Endodermal cell (in vitro differentiated cells): ENCODE data around the gene TRPM4. TPM values are rescaled to one million over a fixed set of nuclear protein-coding genes. Genes with fewer than 3 reads are reported as not detected.

Source experiments
- DNase-seq: peaks from one replicate; pipeline ENCODE4 v3.0.0-alpha.2; 2017
- H3K27ac ChIP-seq: 2 replicates; pipeline ENCODE4 v1.5.1; 2013; ENCODE audit warnings: mild to moderate bottlenecking, low read depth, low read length, moderate library complexity
- H3K27me3 ChIP-seq: 2 replicates; pipeline ENCODE4 v1.6.1; 2013; ENCODE audit warnings: mild to moderate bottlenecking, low read length, moderate library complexity; ENCODE audit not compliant: insufficient read depth, control insufficient read depth, poor library complexity, severe bottlenecking
- H3K36me3 ChIP-seq: 2 replicates; pipeline ENCODE4 v1.7.0; 2013; ENCODE audit warnings: mild to moderate bottlenecking, low read length, moderate library complexity; ENCODE audit not compliant: control insufficient read depth, insufficient read depth
- H3K4me1 ChIP-seq: one replicate; pipeline ENCODE4 v1.7.0; 2013; ENCODE audit warnings: low read length; ENCODE audit not compliant: control insufficient read depth, insufficient read depth
- H3K4me3 ChIP-seq: 2 replicates; pipeline ENCODE4 v1.5.1; 2013; ENCODE audit warnings: mild to moderate bottlenecking, low read length, moderate library complexity
- H3K9ac ChIP-seq: 2 replicates; pipeline ENCODE4 v1.6.1; 2013; ENCODE audit warnings: mild to moderate bottlenecking, low read length, moderate library complexity; ENCODE audit not compliant: poor library complexity, severe bottlenecking; ENCODE audit errors: extremely low read depth
- H3K9me3 ChIP-seq: 2 replicates; pipeline ENCODE4 v1.6.1; 2013; ENCODE audit warnings: mild to moderate bottlenecking, low read length, moderate library complexity; ENCODE audit not compliant: control insufficient read depth
- H3K27ac Mint-ChIP-seq: 2 replicates; pipeline ENCODE4 v1.8.0; 2020; ENCODE audit warnings: mixed read lengths
- H3K27me3 Mint-ChIP-seq: 2 replicates; pipeline ENCODE4 v1.8.0; 2021; ENCODE audit warnings: mild to moderate bottlenecking, mixed read lengths; ENCODE audit not compliant: insufficient read depth
- H3K36me3 Mint-ChIP-seq: 2 replicates; pipeline ENCODE4 v1.8.0; 2020; ENCODE audit warnings: low read depth, mixed read lengths
- H3K4me1 Mint-ChIP-seq: 2 replicates; pipeline ENCODE4 v1.8.0; 2020; ENCODE audit warnings: mixed read lengths
- H3K4me3 Mint-ChIP-seq: 2 replicates; pipeline ENCODE4 v1.8.0; 2020; ENCODE audit warnings: mild to moderate bottlenecking, moderate library complexity, mixed read lengths
- H3K9me3 Mint-ChIP-seq: 2 replicates; pipeline ENCODE4 v1.8.0; 2020; ENCODE audit warnings: mild to moderate bottlenecking, mixed read lengths
- WGBS, 2 experiments: methylation state at CpG; one replicate each; pipeline versions ENCODE4 v1.1.5 to v1.1.7; 2013; ENCODE audit warnings: missing lambda C conversion rate in 2 of 2, mixed read lengths in 1 of 2; ENCODE audit not compliant: insufficient coverage in 1 of 2, insufficient read length in 1 of 2; 5-methylcytosine and 5-hydroxymethylcytosine counted together
- total RNA-seq, 2 donors: library from RNA; stranded (reverse); fragmentation: NEBNext Ultra II Directional in 1 of 2; extraction: Animal tissue kit (Norgen Biotek cat#: 25700) in 1 of 2; gene quantifications; 2 replicates in 1 of 2; 3 replicates in 1 of 2; pipeline ENCODE4 v1.2.1, GENCODE V29; 2021
- TF ChIP-seq, protein P1 (sequence below): fragments of 200-600 bp; sonication (generic); conservative IDR thresholded peaks from 2 replicates; pipeline ENCODE4 v1.5.0; 2021; ENCODE audit warnings: antibody characterized with exemption, mild to moderate bottlenecking

Gene TRPM4
- total RNA-seq, 2 donors from 2014 or later = 22.0 to 33.3 TPM

GRCh38 chr19:49150106-49150943, 7.3 kb upstream of the TRPM4 start:
- DNase-seq = peak; percentile 93
- Histone ChIP-seq H3K27ac (peak overlapping the region; percentile 94), H3K9me3 (no peaks in the 10 kb centered on the region), H3K4me1 (peaks cover 6% of the 10 kb centered on the region), H3K4me3 (peak overlapping the region; percentile 94), H3K9ac (peak overlapping the region; percentile 57), H3K27me3 (peaks cover 14% of the 10 kb centered on the region), H3K36me3 (no peaks in the 10 kb centered on the region)
- peak overlapping the region; percentile 75 for H3K4me3 Mint-ChIP-seq
- peak overlapping the region; percentile 89 for H3K27ac Mint-ChIP-seq
- peaks cover 44% of the 10 kb centered on the region for H3K27me3 Mint-ChIP-seq
- H3K36me3 Mint-ChIP-seq = no peaks in the 10 kb centered on the region
- 0% methylated on average over 20 to 73 of the region's 75 CpGs for WGBS, 2 experiments
- peaks cover 12% of the 10 kb centered on the region for H3K4me1 Mint-ChIP-seq
- TF ChIP-seq, protein P1, sequence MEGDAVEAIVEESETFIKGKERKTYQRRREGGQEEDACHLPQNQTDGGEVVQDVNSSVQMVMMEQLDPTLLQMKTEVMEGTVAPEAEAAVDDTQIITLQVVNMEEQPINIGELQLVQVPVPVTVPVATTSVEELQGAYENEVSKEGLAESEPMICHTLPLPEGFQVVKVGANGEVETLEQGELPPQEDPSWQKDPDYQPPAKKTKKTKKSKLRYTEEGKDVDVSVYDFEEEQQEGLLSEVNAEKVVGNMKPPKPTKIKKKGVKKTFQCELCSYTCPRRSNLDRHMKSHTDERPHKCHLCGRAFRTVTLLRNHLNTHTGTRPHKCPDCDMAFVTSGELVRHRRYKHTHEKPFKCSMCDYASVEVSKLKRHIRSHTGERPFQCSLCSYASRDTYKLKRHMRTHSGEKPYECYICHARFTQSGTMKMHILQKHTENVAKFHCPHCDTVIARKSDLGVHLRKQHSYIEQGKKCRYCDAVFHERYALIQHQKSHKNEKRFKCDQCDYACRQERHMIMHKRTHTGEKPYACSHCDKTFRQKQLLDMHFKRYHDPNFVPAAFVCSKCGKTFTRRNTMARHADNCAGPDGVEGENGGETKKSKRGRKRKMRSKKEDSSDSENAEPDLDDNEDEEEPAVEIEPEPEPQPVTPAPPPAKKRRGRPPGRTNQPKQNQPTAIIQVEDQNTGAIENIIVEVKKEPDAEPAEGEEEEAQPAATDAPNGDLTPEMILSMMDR = no peak
- H3K9me3 Mint-ChIP-seq = peaks cover 4% of the 10 kb centered on the region

DNA sequence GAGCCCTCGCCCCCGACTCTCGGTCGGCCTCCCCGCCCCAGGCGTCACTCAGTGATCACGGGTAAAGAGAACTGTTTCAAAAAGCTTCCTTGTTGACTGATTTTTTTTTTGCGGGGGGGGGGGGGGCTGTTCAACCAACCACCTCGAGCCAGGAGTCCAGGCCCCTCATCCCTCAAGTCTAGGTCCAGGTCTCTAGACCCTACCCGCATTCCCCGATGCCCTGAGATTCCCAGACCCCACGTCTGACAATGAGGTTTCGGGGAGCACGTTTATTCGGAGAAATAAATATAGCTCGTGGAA, 6.7 kb upstream of the TRPM4 start:
- peak overlapping the region; percentile 75 for H3K4me3 Mint-ChIP-seq
- peak overlapping the region; percentile 94 for H3K4me3 ChIP-seq
- no peak overlapping the region for H3K27ac ChIP-seq
- no peaks in the 10 kb centered on the region for H3K9me3 ChIP-seq
- H3K36me3 ChIP-seq = no peaks in the 10 kb centered on the region
- H3K27me3 Mint-ChIP-seq = peaks cover 50% of the 10 kb centered on the region
- peaks cover 4% of the 10 kb centered on the region for H3K9me3 Mint-ChIP-seq
- no peaks in the 10 kb centered on the region for H3K36me3 Mint-ChIP-seq
- TF ChIP-seq, protein P1 = no peak
- peaks cover 6% of the 10 kb centered on the region for H3K4me1 ChIP-seq
- peaks cover 14% of the 10 kb centered on the region for H3K27me3 ChIP-seq
- H3K9ac ChIP-seq = no peak overlapping the region
- peaks cover 15% of the 10 kb centered on the region for H3K4me1 Mint-ChIP-seq
- 16 to 57% methylated on average over 4 to 15 of the region's 16 CpGs for WGBS, 2 experiments
- H3K27ac Mint-ChIP-seq = no peak overlapping the region
- no peak for DNase-seq

DNA sequence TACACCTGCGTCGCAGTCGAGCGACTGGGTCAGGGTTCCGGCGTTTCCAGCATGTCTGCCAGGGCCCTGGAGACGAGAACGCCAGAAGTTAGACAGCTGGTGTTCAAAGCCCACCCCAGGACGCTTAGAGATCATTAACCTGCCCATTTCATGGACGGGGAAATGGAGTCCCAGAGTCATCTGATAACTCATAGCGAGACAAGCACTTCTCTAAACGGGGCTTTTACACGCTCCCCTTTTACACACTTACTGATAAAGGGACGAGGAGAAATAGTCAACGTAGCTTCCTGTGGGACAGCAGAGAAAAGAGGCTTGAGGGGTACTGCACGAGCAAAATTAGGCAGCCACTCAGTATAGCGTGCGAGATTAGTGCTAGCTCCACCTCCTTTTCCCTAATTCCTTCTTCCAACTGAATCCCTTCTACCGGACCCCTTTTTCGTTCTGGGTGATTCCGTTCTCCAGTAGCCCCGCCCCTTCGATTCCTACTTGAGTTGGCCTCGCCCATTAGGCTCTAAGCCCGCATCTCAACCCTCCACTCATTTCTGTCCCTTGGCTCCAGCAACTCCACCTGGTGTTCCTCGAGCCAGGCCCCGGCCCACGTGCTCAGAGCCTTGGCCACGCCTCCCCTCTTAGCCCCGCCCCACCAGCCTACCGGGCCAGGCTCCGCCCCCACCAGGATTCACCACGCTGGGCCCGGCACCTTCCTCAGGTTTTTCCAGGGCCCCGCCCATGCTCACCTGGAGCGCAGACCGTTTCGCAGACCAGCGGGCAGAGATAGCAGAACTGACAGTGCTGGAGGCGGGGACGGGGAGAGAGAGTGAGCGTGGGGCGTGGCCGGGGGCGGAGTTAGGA, 6.1 kb upstream of the TRPM4 start:
- Histone ChIP-seq H3K4me3 (peak overlapping the region; percentile 94), H3K36me3 (no peaks in the 10 kb centered on the region), H3K27me3 (peaks cover 14% of the 10 kb centered on the region), H3K4me1 (peaks cover 6% of the 10 kb centered on the region), H3K9me3 (no peaks in the 10 kb centered on the region), H3K9ac (no peak overlapping the region), H3K27ac (no peak overlapping the region)
- Mint-ChIP-seq H3K4me1 (peaks cover 15% of the 10 kb centered on the region), H3K27ac (no peak overlapping the region), H3K4me3 (peak overlapping the region; percentile 75), H3K36me3 (no peaks in the 10 kb centered on the region), H3K9me3 (peaks cover 4% of the 10 kb centered on the region), H3K27me3 (peaks cover 55% of the 10 kb centered on the region)
- 17 to 22% methylated on average over 24 to 45 of the region's 45 CpGs for WGBS, 2 experiments
- DNase-seq = peak; percentile 99
- TF ChIP-seq, protein P1 = no peak
